Measurements from ENCODE around the gene MICA. TPM values are rescaled to one million over a fixed set of nuclear protein-coding genes. Genes with fewer than 3 reads are reported as not detected.
"Not testable (repeated sequence)": the region's sequence is repeated elsewhere in the genome, so short reads cannot be mapped to it uniquely, and the experiment has no call there.

MICA gene
- total and polyA plus RNA-seq, 2 experiments from 2014 or later, result 36.9 to 42.6 TPM

GRCh38 chr6:31450751-31451150 lies 47.4 kb downstream of the MICA start:
- Histone ChIP-seq H3K9ac (no peak overlapping the region), H3K27me3 (replicated peaks; ENCODE audit: insufficient read depth) (no peaks in the 10 kb centered on the region), H3K4me1 (ENCODE audit: insufficient read depth) (peaks cover 9% of the 10 kb centered on the region; the same call in 1 of the 2 replicates), H3K9me3 (ENCODE audit: low read depth) (no peaks in the 10 kb centered on the region), H3K27ac (no peak overlapping the region), H2AFZ (no peak overlapping the region), H3K79me2 (ENCODE audit: insufficient read depth) (no peaks in the 10 kb centered on the region), H3K36me3 (ENCODE audit: low read depth) (no peaks in the 10 kb centered on the region), H3K4me3 (no peak overlapping the region), H3F3A (ENCODE audit: insufficient read depth) (0 out of 2 replicates have a peak, but pooled peaks cover 4% of the 10 kb centered on the region), H4K20me1 (ENCODE audit: insufficient read depth) (no peaks in the 10 kb centered on the region), H3K9me2 (ENCODE audit: insufficient read depth) (no peaks in the 10 kb centered on the region), H3K4me2 (ENCODE audit: unreplicated experiment) (no peak overlapping the region)
- no peak for TF ChIP-seq EZH2 (IDR thresholded peaks at IDR 0.05; ENCODE audit: insufficient read depth, poor library complexity, severe bottlenecking)
- TF ChIP-seq EZH2phosphoT487 (IDR thresholded peaks at IDR 0.05; ENCODE audit: insufficient read depth, low read depth), result no peak
- in situ Hi-C loops (cut with MboI), result no loop called here
- no peak for DNase-seq
- WGBS, 2 experiments (ENCODE audit: low coverage in 1 of 2, low lambda C conversion rate in 2 of 2, missing lambda C conversion rate in 2 of 2), result 69 to 73% methylated on average over 4 of the region's 4 CpGs

GRCh38 chr6:31452859-31453258 lies 49.5 kb downstream of the MICA start:
- H3K9me2 ChIP-seq (ENCODE audit: insufficient read depth), result no peaks in the 10 kb centered on the region

DNA sequence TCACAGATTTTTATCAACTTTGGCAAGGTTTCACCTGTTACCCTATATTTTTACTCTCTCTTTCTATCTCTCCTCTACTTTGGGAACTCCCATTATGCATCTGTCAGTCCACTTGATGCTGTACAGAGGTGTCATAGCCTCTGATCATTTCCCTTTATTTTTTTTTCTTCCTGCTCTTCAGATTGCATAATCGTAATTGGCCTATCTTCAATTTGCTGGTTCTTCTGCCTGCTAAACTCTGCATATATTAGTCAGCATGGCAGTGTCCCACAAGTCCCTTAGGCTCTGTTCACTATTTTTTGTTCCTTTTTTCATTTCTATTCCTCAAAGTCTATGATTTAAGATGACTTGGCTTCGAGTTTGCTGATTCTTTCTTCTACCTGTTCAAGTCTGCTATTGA lies 49.9 kb downstream of the MICA start:
- 58 to 71% methylated on average over 2 of the region's 2 CpGs for WGBS, 2 experiments (ENCODE audit: low coverage in 1 of 2, low lambda C conversion rate in 2 of 2, missing lambda C conversion rate in 2 of 2)
- no peaks in the 10 kb centered on the region for H3K4me1 ChIP-seq (ENCODE audit: insufficient read depth)
- H3K27me3 ChIP-seq (replicated peaks; ENCODE audit: insufficient read depth), result no peaks in the 10 kb centered on the region
- no peaks in the 10 kb centered on the region for H3K79me2 ChIP-seq (ENCODE audit: insufficient read depth)
- H3F3A ChIP-seq (ENCODE audit: insufficient read depth), result 0 out of 2 replicates have a peak, but pooled peaks cover 4% of the 10 kb centered on the region
- no peak overlapping the region for H3K4me2 ChIP-seq (ENCODE audit: unreplicated experiment)
- H3K9ac ChIP-seq, result no peak overlapping the region
- H3K36me3 ChIP-seq (ENCODE audit: low read depth), result no peaks in the 10 kb centered on the region
- no peak overlapping the region for H3K27ac ChIP-seq
- H3K4me3 ChIP-seq, result no peak overlapping the region
- TF ChIP-seq EZH2phosphoT487 (IDR thresholded peaks at IDR 0.05; ENCODE audit: insufficient read depth, low read depth) (no peak), EZH2 (IDR thresholded peaks at IDR 0.05; ENCODE audit: insufficient read depth, poor library complexity, severe bottlenecking) (no peak)
- H3K9me2 ChIP-seq (ENCODE audit: insufficient read depth), result no peaks in the 10 kb centered on the region
- DNase-seq, result peak; percentile 45
- H3K9me3 ChIP-seq (ENCODE audit: low read depth), result no peaks in the 10 kb centered on the region
- in situ Hi-C loops (cut with MboI), result no loop called here
- H2AFZ ChIP-seq, result no peak overlapping the region
- no peaks in the 10 kb centered on the region for H4K20me1 ChIP-seq (ENCODE audit: insufficient read depth)

More at GRCh38 chr6:31452859-31453258, 49.5 kb downstream of the MICA start:
- TF ChIP-seq EZH2 (IDR thresholded peaks at IDR 0.05; ENCODE audit: insufficient read depth, poor library complexity, severe bottlenecking) (no peak), EZH2phosphoT487 (IDR thresholded peaks at IDR 0.05; ENCODE audit: insufficient read depth, low read depth) (no peak)
- H3K9me3 ChIP-seq (ENCODE audit: low read depth), result no peaks in the 10 kb centered on the region
- no peak overlapping the region for H3K9ac ChIP-seq
- H3F3A ChIP-seq (ENCODE audit: insufficient read depth), result 0 out of 2 replicates have a peak, but pooled peaks cover 4% of the 10 kb centered on the region
- no peak overlapping the region for H3K4me2 ChIP-seq (ENCODE audit: unreplicated experiment)
- no peak overlapping the region for H3K4me3 ChIP-seq
- no peak overlapping the region for H3K27ac ChIP-seq
- in situ Hi-C loops (cut with MboI), result no loop called here
- DNase-seq, result no peak
- H3K79me2 ChIP-seq (ENCODE audit: insufficient read depth), result no peaks in the 10 kb centered on the region
- no peaks in the 10 kb centered on the region for H4K20me1 ChIP-seq (ENCODE audit: insufficient read depth)
- no peaks in the 10 kb centered on the region for H3K27me3 ChIP-seq (replicated peaks; ENCODE audit: insufficient read depth)
- no peak overlapping the region for H2AFZ ChIP-seq
- H3K4me1 ChIP-seq (ENCODE audit: insufficient read depth), result no peaks in the 10 kb centered on the region
- no peaks in the 10 kb centered on the region for H3K36me3 ChIP-seq (ENCODE audit: low read depth)

DNA sequence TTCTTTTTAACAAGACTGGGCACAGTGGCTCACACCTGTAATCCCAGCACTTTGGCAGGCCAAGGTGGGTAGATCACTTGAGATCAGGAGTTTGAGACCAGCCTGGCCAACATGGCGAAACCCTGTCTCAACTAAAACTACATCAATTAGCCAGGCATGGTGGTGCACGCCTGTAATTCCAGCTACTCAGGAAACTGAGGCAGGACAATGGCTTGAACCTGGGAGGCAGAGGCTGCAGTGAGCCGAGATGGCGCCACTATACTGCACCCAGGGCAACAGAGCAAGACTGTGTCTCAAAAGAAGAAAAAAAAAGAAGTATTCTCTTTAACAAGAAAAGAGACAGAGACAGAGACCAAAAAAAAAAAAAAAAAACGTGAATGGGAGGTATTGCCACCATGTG lies 56.5 kb downstream of the MICA start:
- H3K27me3 ChIP-seq (replicated peaks; ENCODE audit: insufficient read depth); H4K20me1 ChIP-seq (ENCODE audit: insufficient read depth); H3K4me2 ChIP-seq (ENCODE audit: unreplicated experiment); H3K36me3 ChIP-seq (ENCODE audit: low read depth); H2AFZ ChIP-seq; H3K27ac ChIP-seq; H3K9me2 ChIP-seq (ENCODE audit: insufficient read depth); H3K9me3 ChIP-seq (ENCODE audit: low read depth); in situ Hi-C loops (cut with MboI); DNase-seq; H3K9ac ChIP-seq; H3F3A ChIP-seq (ENCODE audit: insufficient read depth); H3K79me2 ChIP-seq (ENCODE audit: insufficient read depth); H3K4me1 ChIP-seq (ENCODE audit: insufficient read depth); H3K4me3 ChIP-seq: not testable (repeated sequence)
- 65 to 75% methylated on average over 5 of the region's 5 CpGs for WGBS, 2 experiments (ENCODE audit: low coverage in 1 of 2, low lambda C conversion rate in 2 of 2, missing lambda C conversion rate in 2 of 2)

GRCh38 chr6:31460361-31461025 lies 57.1 kb downstream of the MICA start:
- H3K4me1 ChIP-seq (ENCODE audit: insufficient read depth), result no peaks in the 10 kb centered on the region; the same call in 1 of the 2 replicates
- H2AFZ ChIP-seq, result no peak overlapping the region
- H3K4me2 ChIP-seq (ENCODE audit: unreplicated experiment), result no peak overlapping the region
- peaks cover 4% of the 10 kb centered on the region; the same call in 1 of the 2 replicates for H3F3A ChIP-seq (ENCODE audit: insufficient read depth)
- H3K27ac ChIP-seq, result no peak overlapping the region
- WGBS, 2 experiments (ENCODE audit: low coverage in 1 of 2, low lambda C conversion rate in 2 of 2, missing lambda C conversion rate in 2 of 2), result 94% methylated on average over 5 of the region's 5 CpGs
- no peak overlapping the region for H3K4me3 ChIP-seq
- no peaks in the 10 kb centered on the region for H3K79me2 ChIP-seq (ENCODE audit: insufficient read depth)
- H4K20me1 ChIP-seq (ENCODE audit: insufficient read depth), result no peaks in the 10 kb centered on the region
- H3K9me3 ChIP-seq (ENCODE audit: low read depth), result no peaks in the 10 kb centered on the region
- no peak overlapping the region for H3K9ac ChIP-seq
- no peak for TF ChIP-seq EZH2 (IDR thresholded peaks at IDR 0.05; ENCODE audit: insufficient read depth, poor library complexity, severe bottlenecking)
- TF ChIP-seq EZH2phosphoT487 (IDR thresholded peaks at IDR 0.05; ENCODE audit: insufficient read depth, low read depth), result no peak
- no peaks in the 10 kb centered on the region for H3K27me3 ChIP-seq (replicated peaks; ENCODE audit: insufficient read depth)
- DNase-seq, result no peak
- H3K36me3 ChIP-seq (ENCODE audit: low read depth), result no peaks in the 10 kb centered on the region
- no peaks in the 10 kb centered on the region for H3K9me2 ChIP-seq (ENCODE audit: insufficient read depth)
- in situ Hi-C loops (cut with MboI), result no loop called here
